22Rv1 (cell line): Measurements from ENCODE around the gene TCN2.

Experiments used
- H3K27ac ChIP-seq: fragments of 450-650 bp; 2 replicates; pipeline ENCODE4 v1.5.1; 2017
- CTCF ChIP-seq: fragments of 450-650 bp; IDR thresholded peaks from 2 replicates; pipeline ENCODE4 v1.5.1; 2017; ENCODE audit warnings: mild to moderate bottlenecking
- ZFX ChIP-seq: fragments of 450-650 bp; IDR thresholded peaks from 2 replicates; pipeline ENCODE4 v1.6.1; 2017; ENCODE audit warnings: antibody characterized with exemption, borderline replicate concordance

The TCN2 gene

GRCh38 chr22:30609260-30610185, 2.5 kb downstream of the TCN2 start:
- TF ChIP-seq CTCF = no peak
- no peak for TF ChIP-seq ZFX
- H3K27ac ChIP-seq = no peak overlapping the region

- H3K27ac ChIP-seq = no peak overlapping the region
- TF ChIP-seq ZFX (no peak), CTCF (no peak)
Observed at GRCh38 chr22:30610299-30610698, 3.3 kb downstream of the TCN2 start.

GRCh38 chr22:30611197-30611596, 4.2 kb downstream of the TCN2 start:
- TF ChIP-seq CTCF (no peak), ZFX (no peak)
- no peak overlapping the region for H3K27ac ChIP-seq

GRCh38 chr22:30612789-30613188, 5.8 kb downstream of the TCN2 start:
- no peak overlapping the region for H3K27ac ChIP-seq
- TF ChIP-seq ZFX = no peak
- no peak for TF ChIP-seq CTCF

DNA sequence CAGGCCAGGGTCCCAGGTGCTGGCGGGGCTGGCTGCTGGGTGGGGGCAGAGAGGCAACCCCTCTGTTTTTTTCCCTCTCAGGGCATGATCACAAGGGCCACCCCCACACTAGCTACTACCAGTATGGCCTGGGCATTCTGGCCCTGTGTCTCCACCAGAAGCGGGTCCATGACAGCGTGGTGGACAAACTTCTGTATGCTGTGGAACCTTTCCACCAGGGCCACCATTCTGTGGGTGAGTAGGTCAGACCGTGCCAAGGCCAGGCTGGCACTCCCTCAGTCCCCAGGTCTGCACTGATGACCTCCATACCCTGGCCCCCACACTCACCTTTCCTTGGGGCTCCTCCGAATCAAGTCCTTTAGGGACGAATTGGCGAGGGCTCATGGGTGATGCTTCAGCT, 7.3 kb downstream of the TCN2 start:
- H3K27ac ChIP-seq = no peak overlapping the region
- no peak for TF ChIP-seq ZFX

DNA sequence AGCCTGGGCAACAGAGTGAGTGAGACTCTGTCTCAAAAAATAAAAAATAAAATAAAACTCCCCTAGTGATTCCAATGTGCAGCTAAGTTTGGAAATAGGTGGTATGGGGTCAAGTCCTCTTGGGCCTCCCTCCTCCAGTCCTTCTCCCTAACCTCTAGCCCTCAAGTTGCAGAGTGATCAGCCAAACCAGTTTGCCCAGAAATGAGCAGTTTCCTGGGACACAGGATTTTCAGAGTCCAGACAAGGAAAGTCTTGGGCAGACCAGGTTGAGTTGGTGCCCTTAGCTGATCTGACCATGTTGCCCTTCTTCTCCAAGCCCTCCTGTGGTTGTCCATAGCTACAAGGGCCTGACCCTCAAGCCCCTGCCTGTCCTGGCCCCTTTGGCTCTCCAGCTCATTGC, 7.9 kb downstream of the TCN2 start:
- TF ChIP-seq CTCF (no peak), ZFX (no peak)
- H3K27ac ChIP-seq = no peak overlapping the region

DNA sequence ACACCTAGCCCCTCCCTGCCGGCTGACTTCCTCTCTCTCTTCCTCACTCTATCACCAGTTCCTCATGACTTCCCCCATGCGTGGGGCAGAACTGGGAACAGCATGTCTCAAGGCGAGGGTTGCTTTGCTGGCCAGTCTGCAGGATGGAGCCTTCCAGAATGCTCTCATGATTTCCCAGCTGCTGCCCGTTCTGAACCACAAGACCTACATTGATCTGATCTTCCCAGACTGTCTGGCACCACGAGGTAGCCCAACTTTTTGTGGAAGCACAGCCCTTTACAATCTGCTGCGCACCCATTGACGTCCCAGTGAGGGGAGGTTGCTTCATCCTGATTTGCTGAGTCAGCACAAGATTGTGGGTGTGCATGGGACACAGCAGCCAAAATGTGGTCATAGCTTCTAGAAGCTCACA, 8.6 kb downstream of the TCN2 start:
- H3K27ac ChIP-seq = no peak overlapping the region
- TF ChIP-seq ZFX (no peak), CTCF (no peak)
